ENCODE measurements around the gene PIGH.
A peak's percentile ranks its signal among the peaks of the same experiment; 100 is the strongest.
"Not testable (repeated sequence)": the region's sequence is repeated elsewhere in the genome, so short reads cannot be mapped to it uniquely, and the experiment has no call there.

Gene PIGH

DNA sequence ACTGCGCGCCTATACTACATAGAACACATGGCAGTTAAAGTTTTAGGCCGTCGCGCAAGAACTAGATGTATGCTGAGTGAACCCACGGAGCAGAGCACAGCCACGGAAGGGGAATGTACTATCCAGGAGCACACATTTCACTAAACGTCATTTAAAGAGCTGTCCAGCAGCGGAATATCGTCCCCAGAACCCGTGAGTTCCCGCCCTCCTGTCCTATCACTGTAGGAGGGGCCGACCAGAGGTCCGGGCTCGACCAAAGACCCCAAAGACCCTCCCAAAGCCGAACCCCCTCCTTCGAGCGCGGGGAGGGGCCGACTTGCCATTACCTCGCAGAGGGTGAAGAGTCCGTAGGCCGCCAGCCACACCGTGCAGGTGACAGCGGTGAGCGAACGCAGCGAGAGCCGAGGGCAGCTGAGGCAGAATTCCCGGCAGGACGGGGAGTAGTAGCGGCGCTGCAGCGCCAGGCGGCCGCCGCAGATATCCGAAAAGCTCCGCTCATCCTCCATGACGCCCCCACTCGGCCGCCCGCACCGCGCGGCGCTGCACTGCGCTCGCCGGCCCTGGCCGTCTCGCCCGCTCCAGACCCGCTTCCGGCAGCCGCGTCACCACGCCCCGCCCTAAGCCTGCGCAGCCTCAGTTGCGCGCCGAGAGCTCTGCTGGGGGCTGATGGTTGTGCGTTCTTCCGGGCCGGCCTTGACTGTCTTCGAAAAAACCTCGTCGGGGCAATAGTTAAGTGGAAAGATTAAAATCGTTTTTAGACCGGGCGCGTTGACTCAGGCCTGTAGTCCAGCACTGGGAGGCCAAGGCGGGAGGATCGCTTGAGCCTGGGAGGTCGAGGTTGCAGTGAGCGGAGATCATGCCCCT is at the start of gene PIGH:
Gene PIGH (minus strand): TSS at position 571 of the 864 bp plus-strand sequence. CDS start 65 bp downstream, at position 506.
- DNase-seq, result peak; percentile 94

DNA sequence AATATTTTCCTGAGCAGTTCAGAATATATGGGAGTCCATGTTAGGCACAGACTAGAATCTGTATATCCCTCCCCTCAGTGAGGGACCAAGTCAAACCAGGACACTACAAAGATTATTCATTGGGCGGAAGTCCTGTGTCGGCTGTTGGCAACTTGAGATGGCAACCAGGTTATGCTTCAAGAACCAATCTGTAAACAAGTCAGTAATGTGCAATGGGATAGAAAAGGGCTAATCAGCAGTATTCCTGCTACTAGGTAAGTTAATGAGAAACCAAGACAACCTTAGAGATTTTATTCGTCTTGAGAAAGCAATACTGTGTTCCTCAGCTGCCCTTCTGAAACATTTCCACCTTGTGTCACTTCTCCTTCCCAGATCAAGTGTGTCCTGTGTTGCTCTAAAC is 46.1 kb upstream of the PIGH start:
- no peak for DNase-seq

- no peak for DNase-seq
Observed at GRCh38 chr14:67645414-67645813, 45.3 kb upstream of the PIGH start.

GRCh38 chr14:67644428-67644827 is 44.4 kb upstream of the PIGH start:
- DNase-seq, result no peak

DNA sequence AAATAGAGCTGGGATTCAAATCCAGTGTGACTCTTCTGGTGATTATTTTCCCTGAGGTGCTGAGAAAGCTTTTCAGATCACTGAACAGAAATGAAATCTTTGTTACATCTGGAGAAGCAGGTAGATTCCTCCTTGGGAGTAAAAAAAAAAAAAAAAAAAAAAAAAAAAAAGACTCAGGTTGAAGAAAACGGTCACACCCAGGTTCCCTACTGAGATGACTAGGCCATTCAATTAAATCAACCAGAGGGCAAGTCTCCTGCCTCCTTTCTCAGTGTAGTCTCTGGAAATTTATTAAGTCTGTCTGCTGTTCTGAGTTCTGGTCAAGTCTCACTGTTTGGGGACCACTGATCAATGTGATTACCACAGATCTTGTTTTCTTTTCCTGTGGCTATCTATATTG is 43.6 kb upstream of the PIGH start:
- DNase-seq, result no peak

- DNase-seq, result no peak
Observed at GRCh38 chr14:67641902-67642749, 42.1 kb upstream of the PIGH start.

GRCh38 chr14:67641480-67641879 is 41.4 kb upstream of the PIGH start:
- no peak for DNase-seq

DNA sequence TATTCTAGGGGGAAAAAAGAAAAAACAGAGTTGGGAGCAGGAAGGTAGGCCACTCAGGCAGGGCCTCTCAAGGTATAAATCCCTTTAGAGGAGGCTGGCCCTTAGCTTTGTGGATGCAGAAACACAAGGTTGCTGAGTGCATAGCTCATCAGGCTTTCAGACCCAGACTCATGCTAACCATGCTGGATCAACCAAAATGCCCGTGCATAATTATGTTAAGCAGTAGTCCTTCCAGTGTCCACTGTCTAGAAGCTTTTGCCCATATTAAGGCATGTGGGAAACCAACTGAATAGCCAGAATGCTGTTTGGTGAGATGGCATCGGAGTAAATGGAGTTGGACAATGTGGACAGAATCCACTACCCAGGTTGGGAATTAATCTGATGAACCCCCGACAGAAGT is 38.6 kb upstream of the PIGH start:
- DNase-seq, result no peak

- no peak for DNase-seq
Observed at GRCh38 chr14:67636361-67636919, 36.4 kb upstream of the PIGH start.

GRCh38 chr14:67633451-67634147 is 33.5 kb upstream of the PIGH start:
- no peak for DNase-seq

DNA sequence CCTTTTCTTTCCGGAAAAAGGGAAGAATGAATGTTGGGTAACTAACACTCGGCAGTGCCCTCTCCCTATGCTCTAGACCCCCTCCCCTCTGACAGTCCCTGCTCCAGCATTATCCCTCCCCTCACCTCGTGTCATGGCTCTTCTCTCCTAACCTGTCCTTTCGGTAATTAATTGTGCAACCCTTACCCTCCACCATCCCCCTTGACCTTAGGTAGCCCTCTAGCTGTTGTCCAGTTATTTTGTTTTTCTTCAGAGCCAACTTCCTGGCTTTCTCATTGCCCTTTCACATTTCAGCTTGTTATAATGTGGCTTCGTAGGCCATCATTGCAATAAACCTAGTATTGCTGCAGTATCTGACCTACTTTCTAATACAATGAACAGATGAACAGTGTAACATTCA is 30.9 kb upstream of the PIGH start:
- no peak for DNase-seq

GRCh38 chr14:67630186-67630585 is 30.1 kb upstream of the PIGH start:
- no peak for DNase-seq

GRCh38 chr14:67627519-67627918 is 27.5 kb upstream of the PIGH start:
- DNase-seq, result no peak

- not testable (repeated sequence) for DNase-seq
Observed at GRCh38 chr14:67626131-67626530, 26.1 kb upstream of the PIGH start.

DNA sequence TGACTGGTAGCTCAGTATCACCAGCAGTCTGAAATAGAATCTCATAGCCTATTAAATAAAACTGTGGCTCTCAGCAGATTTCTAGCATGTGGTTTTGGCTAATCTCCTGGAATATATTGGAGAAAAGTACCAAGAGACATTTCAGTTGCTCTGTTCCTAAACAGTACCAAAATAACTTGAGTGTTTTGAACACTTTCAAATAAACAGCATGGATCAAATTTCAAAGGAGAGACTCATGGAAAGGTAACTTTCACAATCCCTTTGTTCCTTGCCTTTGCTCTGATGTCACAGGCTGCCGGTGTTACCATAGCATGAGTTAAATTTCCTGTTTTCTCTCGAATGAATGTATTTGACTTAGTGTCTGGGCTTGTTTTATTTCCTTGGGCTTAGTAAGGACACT is 23.0 kb upstream of the PIGH start:
- no peak for DNase-seq

- no peak for DNase-seq
Observed at GRCh38 chr14:67622675-67623074, 22.6 kb upstream of the PIGH start.

DNA sequence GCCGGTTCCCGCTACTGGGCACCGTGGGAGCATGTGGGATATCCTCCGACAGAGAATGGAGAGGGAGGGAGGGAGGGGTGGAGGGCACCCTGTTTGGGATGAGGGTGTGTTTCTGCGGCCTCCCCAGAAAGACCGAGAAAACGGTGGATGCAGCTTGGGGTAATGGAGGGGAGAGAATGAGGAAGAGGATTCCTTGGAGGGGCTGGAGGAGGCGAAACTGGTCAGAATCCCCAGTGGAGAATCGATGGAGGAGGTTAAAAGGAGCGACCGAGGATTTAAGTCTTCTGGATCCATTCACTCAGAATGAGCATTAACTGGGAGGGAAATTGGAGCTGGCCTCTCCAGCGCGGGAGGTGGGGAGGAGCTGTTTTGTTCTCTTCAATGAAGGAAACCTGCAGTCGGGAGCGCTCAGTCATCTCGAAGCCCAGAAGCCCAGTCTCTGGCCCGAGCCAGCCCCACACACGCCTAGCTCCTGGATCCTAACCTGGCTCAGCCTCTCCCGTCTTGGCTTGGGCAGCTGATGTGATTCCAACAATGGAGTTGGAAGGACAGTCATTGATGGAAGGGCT is 20.2 kb upstream of the PIGH start:
- no peak for DNase-seq

GRCh38 chr14:67619446-67620216 is 19.6 kb upstream of the PIGH start, which contains the start of gene ARG2:
Gene ARG2 (plus strand): TSS chr14:67619920. CDS start chr14:67619978, 58 bp downstream.
- DNase-seq, result peak; percentile 95

GRCh38 chr14:67618617-67619063 is 18.6 kb upstream of the PIGH start:
- DNase-seq, result peak; percentile 17

DNA sequence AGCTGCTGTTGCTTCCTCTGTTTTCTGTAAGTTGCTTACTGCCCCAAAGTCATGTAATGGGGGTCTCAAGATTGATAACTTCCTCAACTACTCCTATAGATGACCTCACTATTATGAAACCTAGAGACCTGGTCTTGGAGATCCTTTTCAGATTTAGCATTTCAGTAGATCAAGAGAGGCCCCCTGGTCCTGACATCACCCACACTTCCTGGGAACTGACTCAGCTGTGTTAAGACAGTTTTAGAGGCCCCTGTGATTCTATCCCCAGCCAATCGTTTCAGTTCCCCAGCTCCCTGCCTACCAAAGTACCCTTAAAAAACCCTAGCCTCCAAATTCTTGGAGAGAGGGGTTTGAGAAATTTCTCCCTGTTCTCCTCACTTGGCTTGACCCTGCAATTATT is 10.4 kb upstream of the PIGH start:
- no peak for DNase-seq

- DNase-seq, result no peak
Observed at GRCh38 chr14:67609642-67610310, 9.7 kb upstream of the PIGH start.
